SH-SY5Y (cell line): ENCODE measurements around the gene TUBA3C.

Source experiments
- GATA2 ChIP-seq: IDR thresholded peaks from 2 replicates; pipeline ENCODE4 v1.6.1; 2011; ENCODE audit warnings: mild to moderate bottlenecking, low read depth, low read length
- GATA3 ChIP-seq: IDR thresholded peaks from 2 replicates; pipeline ENCODE4 v1.6.1; 2011; ENCODE audit warnings: low read depth, mild to moderate bottlenecking, low read length, moderate library complexity

DNA sequence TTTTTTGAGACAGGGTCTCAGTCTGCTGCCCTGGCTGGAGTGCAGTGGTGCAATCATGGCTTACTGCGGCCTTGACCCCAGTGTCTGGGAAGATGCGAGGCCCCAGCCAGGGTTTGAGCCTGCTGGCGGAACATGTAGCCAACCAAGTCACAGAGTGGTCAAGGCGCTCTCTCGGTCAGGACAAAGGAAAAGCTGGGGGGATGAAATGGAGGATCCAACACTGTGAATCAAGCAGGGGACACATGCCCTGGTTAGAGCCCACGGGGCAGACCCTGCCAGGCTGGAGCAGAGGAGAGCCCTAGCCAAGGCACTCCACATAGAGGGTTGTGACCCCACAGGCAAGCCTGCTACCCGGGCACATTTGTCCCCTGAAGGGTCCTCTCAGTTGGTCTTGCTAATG is 10.1 kb downstream of the TUBA3C start:
- TF ChIP-seq GATA2 (no peak), GATA3 (no peak)
